Measurements from ENCODE around the gene FAM47E.

Gene FAM47E

DNA sequence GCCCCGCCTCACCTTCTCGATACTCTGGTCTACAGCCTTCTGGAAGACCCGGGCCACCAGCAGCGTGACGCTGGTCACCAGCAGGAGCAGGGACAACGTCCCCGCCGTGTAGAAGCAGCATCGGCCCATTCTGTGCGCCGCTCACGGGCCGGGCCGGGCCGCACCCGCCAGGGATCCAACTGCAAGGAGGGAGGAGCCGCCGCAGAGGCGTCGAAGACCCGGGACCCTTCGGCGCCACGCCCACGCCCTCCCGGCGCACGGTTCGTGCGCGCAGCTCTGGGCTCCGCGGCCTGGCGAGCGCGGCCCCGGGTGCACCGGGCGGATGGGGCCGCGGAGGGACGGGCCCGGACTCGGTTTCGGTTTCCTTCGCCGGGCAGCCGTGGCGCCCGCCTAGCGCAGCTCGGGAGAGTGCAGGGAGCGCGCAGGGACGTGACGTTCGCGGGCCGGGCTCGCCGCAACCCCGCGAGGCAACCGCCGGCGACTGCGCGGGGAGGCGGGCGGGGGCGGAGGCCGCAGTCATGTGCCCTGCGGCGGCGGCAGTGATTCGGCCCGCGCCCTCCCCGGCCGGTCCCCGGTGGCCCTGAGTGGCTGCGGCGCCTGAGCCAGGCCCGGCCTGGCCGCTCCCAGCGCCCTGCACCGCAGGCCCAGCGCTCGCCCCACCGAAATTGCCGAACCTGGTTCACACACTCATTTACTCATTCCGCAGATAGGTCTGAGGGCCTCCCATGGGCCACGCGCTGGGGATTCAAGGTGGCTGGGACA lies 37.9 kb upstream of the FAM47E start, which contains the start of gene SCARB2:
Gene SCARB2, minus strand, starts transcription at position 410 of the 762 bp plus-strand sequence. Its CDS starts 281 bp downstream, at position 129.
- peaks cover 30% of the 10 kb centered on the region for H3K27me3 ChIP-seq (ENCODE audit: low read depth, low read length)
- H4K20me1 ChIP-seq (ENCODE audit: insufficient read depth, low read length), result peaks cover 5% of the 10 kb centered on the region
- peak within 1 kb of the TSS; percentile 67 for H3K9ac ChIP-seq (ENCODE audit: low read length)
- H3K79me2 ChIP-seq (ENCODE audit: low read length), result no peaks in the 10 kb centered on the region
- no peaks in the 10 kb centered on the region for H3K36me3 ChIP-seq (replicated peaks; ENCODE audit: low read depth, low read length)
- peaks cover 46% of the 10 kb centered on the region for H3K4me1 ChIP-seq (ENCODE audit: low read length)
- peak within 1 kb of the TSS; percentile 89 for H3K4me3 ChIP-seq (ENCODE audit: low read length)
- no peaks in the 10 kb centered on the region for H3K9me3 ChIP-seq (ENCODE audit: insufficient read depth, low read length)
- TF ChIP-seq CTCF (IDR thresholded peaks at IDR 0.05; ENCODE audit: low read depth, low read length) (no peak), EZH2phosphoT487 (IDR thresholded peaks at IDR 0.05; ENCODE audit: low read depth) (no peak)
- H3K27ac ChIP-seq (ENCODE audit: low read length), result peak within 1 kb of the TSS; percentile 61
- H3K4me2 ChIP-seq (ENCODE audit: low read length), result peak within 1 kb of the TSS; percentile 96
- H2AFZ ChIP-seq (ENCODE audit: low read depth, low read length), result peak within 1 kb of the TSS; percentile 86

- Histone ChIP-seq H3K79me2 (ENCODE audit: low read length) (no peaks in the 10 kb centered on the region), H3K9ac (ENCODE audit: low read length) (peak overlapping the region; percentile 67), H3K4me3 (ENCODE audit: low read length) (peak overlapping the region; percentile 89), H4K20me1 (ENCODE audit: insufficient read depth, low read length) (peaks cover 5% of the 10 kb centered on the region), H3K27ac (ENCODE audit: low read length) (peak overlapping the region; percentile 61), H3K9me3 (ENCODE audit: insufficient read depth, low read length) (no peaks in the 10 kb centered on the region), H3K27me3 (ENCODE audit: low read depth, low read length) (peaks cover 30% of the 10 kb centered on the region), H3K4me1 (ENCODE audit: low read length) (peaks cover 46% of the 10 kb centered on the region), H3K4me2 (ENCODE audit: low read length) (peak overlapping the region; percentile 96), H3K36me3 (replicated peaks; ENCODE audit: low read depth, low read length) (no peaks in the 10 kb centered on the region), H2AFZ (ENCODE audit: low read depth, low read length) (peak overlapping the region; percentile 86)
- TF ChIP-seq CTCF (IDR thresholded peaks at IDR 0.05; ENCODE audit: low read depth, low read length) (no peak), EZH2phosphoT487 (IDR thresholded peaks at IDR 0.05; ENCODE audit: low read depth) (no peak)
These were observed 37.3 kb upstream of the FAM47E start for GRCh38 chr4:76214177-76214675.

DNA sequence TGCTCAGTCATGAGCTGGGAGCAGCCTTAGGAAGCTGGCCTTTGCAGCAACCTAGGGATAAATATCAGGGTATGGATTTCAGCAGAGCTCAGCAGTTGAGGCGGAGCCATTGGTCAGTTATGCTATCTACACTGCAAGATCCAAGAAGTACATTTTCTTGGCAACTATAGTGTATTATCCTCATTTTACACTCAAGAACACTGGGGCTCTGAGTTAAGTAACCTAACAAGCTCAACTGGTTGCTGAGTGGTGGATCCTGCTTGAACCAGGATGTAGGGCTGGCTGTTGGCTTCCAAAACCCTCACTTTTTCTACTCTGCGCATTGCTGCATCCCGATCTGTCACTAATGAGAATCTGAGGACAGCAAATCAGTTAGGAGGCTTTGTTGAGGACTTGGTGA lies 36.4 kb upstream of the FAM47E start:
- Histone ChIP-seq H3K9ac (ENCODE audit: low read length) (no peak overlapping the region), H4K20me1 (ENCODE audit: insufficient read depth, low read length) (peaks cover 5% of the 10 kb centered on the region), H3K36me3 (replicated peaks; ENCODE audit: low read depth, low read length) (no peaks in the 10 kb centered on the region), H3K4me2 (ENCODE audit: low read length) (peak overlapping the region; percentile 96), H3K27ac (ENCODE audit: low read length) (no peak overlapping the region), H3K4me3 (ENCODE audit: low read length) (peak overlapping the region; percentile 89; the same call in 1 of the 2 replicates), H3K9me3 (ENCODE audit: insufficient read depth, low read length) (no peaks in the 10 kb centered on the region), H3K27me3 (ENCODE audit: low read depth, low read length) (peaks cover 30% of the 10 kb centered on the region), H2AFZ (ENCODE audit: low read depth, low read length) (no peak overlapping the region), H3K4me1 (ENCODE audit: low read length) (peaks cover 38% of the 10 kb centered on the region), H3K79me2 (ENCODE audit: low read length) (no peaks in the 10 kb centered on the region)
- TF ChIP-seq CTCF (IDR thresholded peaks at IDR 0.05; ENCODE audit: low read depth, low read length), result no peak
- TF ChIP-seq EZH2phosphoT487 (IDR thresholded peaks at IDR 0.05; ENCODE audit: low read depth), result no peak

GRCh38 chr4:76216524-76216923 lies 35.0 kb upstream of the FAM47E start:
- H3K4me2 ChIP-seq (ENCODE audit: low read length), result no peak overlapping the region
- TF ChIP-seq EZH2phosphoT487 (IDR thresholded peaks at IDR 0.05; ENCODE audit: low read depth) (no peak), CTCF (IDR thresholded peaks at IDR 0.05; ENCODE audit: low read depth, low read length) (no peak)
- H3K79me2 ChIP-seq (ENCODE audit: low read length), result no peaks in the 10 kb centered on the region
- no peak overlapping the region for H3K9ac ChIP-seq (ENCODE audit: low read length)
- H3K4me3 ChIP-seq (ENCODE audit: low read length), result no peak overlapping the region
- no peaks in the 10 kb centered on the region for H4K20me1 ChIP-seq (ENCODE audit: insufficient read depth, low read length)
- no peak overlapping the region for H3K27ac ChIP-seq (ENCODE audit: low read length)
- no peak overlapping the region for H2AFZ ChIP-seq (ENCODE audit: low read depth, low read length)
- peaks cover 30% of the 10 kb centered on the region for H3K27me3 ChIP-seq (ENCODE audit: low read depth, low read length)
- H3K36me3 ChIP-seq (replicated peaks; ENCODE audit: low read depth, low read length), result no peaks in the 10 kb centered on the region
- no peaks in the 10 kb centered on the region for H3K9me3 ChIP-seq (ENCODE audit: insufficient read depth, low read length)
- H3K4me1 ChIP-seq (ENCODE audit: low read length), result peaks cover 27% of the 10 kb centered on the region

Measured in OCI-LY3 (cell line).